SU-DHL-6 (cell line): ENCODE results near the gene SOX4.

Source experiments
- EZH2phosphoT487 ChIP-seq: fragments of 200-600 bp; sonication (generic), shearing (Covaris generic); conservative IDR thresholded peaks from 2 replicates; pipeline ENCODE4 v1.6.1; 2018; ENCODE audit warnings: mild to moderate bottlenecking, antibody characterized with exemption, low read length, moderate library complexity, mixed read lengths
- TF ChIP-seq, protein P1 (sequence below): fragments of 200-600 bp; sonication (generic); IDR thresholded peaks from one replicate; pipeline ENCODE4 v1.5.1; 2017; ENCODE audit warnings: antibody characterized with exemption, mild to moderate bottlenecking, low read length, moderate library complexity; ENCODE audit not compliant: insufficient read depth, poor library complexity, severe bottlenecking

DNA sequence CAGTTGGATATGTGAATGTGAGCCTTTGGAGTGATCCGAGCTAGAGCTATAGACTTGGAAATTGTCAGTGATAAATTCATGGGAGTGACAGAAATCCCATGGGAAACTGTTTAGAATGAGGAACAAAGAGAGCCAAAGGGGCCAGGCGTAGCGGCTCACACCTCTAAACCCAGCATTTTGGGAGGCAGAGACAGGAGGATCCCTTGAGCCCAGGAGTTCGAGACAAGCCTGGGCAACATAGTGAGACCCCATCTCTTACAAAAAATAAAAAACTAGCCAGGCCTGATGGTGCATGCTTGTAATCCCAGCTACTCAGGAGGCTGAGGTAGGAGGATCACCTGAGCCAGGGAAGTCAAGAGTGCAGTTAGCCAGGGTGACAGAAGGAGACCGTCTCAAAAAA is 39.3 kb upstream of the SOX4 start:
- TF ChIP-seq, protein P1, sequence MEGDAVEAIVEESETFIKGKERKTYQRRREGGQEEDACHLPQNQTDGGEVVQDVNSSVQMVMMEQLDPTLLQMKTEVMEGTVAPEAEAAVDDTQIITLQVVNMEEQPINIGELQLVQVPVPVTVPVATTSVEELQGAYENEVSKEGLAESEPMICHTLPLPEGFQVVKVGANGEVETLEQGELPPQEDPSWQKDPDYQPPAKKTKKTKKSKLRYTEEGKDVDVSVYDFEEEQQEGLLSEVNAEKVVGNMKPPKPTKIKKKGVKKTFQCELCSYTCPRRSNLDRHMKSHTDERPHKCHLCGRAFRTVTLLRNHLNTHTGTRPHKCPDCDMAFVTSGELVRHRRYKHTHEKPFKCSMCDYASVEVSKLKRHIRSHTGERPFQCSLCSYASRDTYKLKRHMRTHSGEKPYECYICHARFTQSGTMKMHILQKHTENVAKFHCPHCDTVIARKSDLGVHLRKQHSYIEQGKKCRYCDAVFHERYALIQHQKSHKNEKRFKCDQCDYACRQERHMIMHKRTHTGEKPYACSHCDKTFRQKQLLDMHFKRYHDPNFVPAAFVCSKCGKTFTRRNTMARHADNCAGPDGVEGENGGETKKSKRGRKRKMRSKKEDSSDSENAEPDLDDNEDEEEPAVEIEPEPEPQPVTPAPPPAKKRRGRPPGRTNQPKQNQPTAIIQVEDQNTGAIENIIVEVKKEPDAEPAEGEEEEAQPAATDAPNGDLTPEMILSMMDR: no peak
- no peak for TF ChIP-seq EZH2phosphoT487
